GM19193 (cell line): ENCODE results near the gene SPRED1.

Source experiments
- POLR2A ChIP-seq: IDR thresholded peaks from 4 replicates; pipeline ENCODE4 v1.6.1; 2011; ENCODE audit not compliant: insufficient read depth, insufficient read length; ENCODE audit errors: extremely low read depth

The SPRED1 gene

GRCh38 chr15:38226608-38227266 lies 25.9 kb upstream of the SPRED1 start:
- TF ChIP-seq POLR2A, result no peak

GRCh38 chr15:38227941-38228340 lies 24.7 kb upstream of the SPRED1 start:
- no peak for TF ChIP-seq POLR2A

- TF ChIP-seq POLR2A, result no peak
Measured at GRCh38 chr15:38228618-38229017, 24.0 kb upstream of the SPRED1 start.

- no peak for TF ChIP-seq POLR2A
Measured at GRCh38 chr15:38229705-38230310, 22.8 kb upstream of the SPRED1 start.

GRCh38 chr15:38231436-38231835 lies 21.2 kb upstream of the SPRED1 start:
- TF ChIP-seq POLR2A, result no peak

GRCh38 chr15:38238311-38238710 lies 14.3 kb upstream of the SPRED1 start:
- TF ChIP-seq POLR2A, result no peak

- no peak for TF ChIP-seq POLR2A
Measured at GRCh38 chr15:38242055-38242454, 10.6 kb upstream of the SPRED1 start.

GRCh38 chr15:38243278-38244055 lies 9.2 kb upstream of the SPRED1 start:
- TF ChIP-seq POLR2A, result no peak

GRCh38 chr15:38247336-38247735 lies 5.3 kb upstream of the SPRED1 start:
- TF ChIP-seq POLR2A, result no peak

- no peak for TF ChIP-seq POLR2A
Measured at GRCh38 chr15:38253351-38253781, 730 bp downstream of the SPRED1 start.

- no peak for TF ChIP-seq POLR2A
Measured at GRCh38 chr15:38254051-38254883, 1.6 kb downstream of the SPRED1 start.

- TF ChIP-seq POLR2A, result no peak
Measured at GRCh38 chr15:38255690-38256089, 3.1 kb downstream of the SPRED1 start.

GRCh38 chr15:38257676-38258075 lies 5.0 kb downstream of the SPRED1 start:
- TF ChIP-seq POLR2A, result no peak

GRCh38 chr15:38259134-38259533 lies 6.5 kb downstream of the SPRED1 start:
- no peak for TF ChIP-seq POLR2A

- TF ChIP-seq POLR2A, result no peak
Measured at GRCh38 chr15:38260077-38260476, 7.4 kb downstream of the SPRED1 start.
